A673 (cell line): ENCODE data around the gene CIT. TPM values are rescaled to one million over a fixed set of nuclear protein-coding genes. Genes with fewer than 3 reads are reported as not detected.

Experiments used
- BruUV-seq: library from RNA; stranded (reverse); fragments of 400-500 nt; replicated peaks from 2 replicates; lab custom pipeline; 2021; lab: Mats Ljungman, UMichigan
- CTCF ChIA-PET: fragments of 300-600 bp; sonication (Branson Sonifier 250); formaldehyde crosslinking; loops from one replicate; lab custom pipeline; 2022; ENCODE audit warnings: antibody characterized with exemption; lab: Charles Lee
- POLR2A ChIA-PET: fragments of 300-600 bp; sonication (Branson Sonifier 250); formaldehyde crosslinking; loops from one replicate; lab custom pipeline; 2022; ENCODE audit warnings: antibody characterized with exemption; ENCODE audit not compliant: low non-redundant PET; lab: Charles Lee
- DNase-seq: peaks from one replicate; pipeline ENCODE4 v3.0.0-alpha.2; 2015; ENCODE audit warnings: low spot score
- H3K27ac ChIP-seq: fragments of 200-600 bp; sonication (generic); 2 replicates; pipeline ENCODE4 v1.5.1; 2016; ENCODE audit warnings: mixed run types, low read depth, mild to moderate bottlenecking, mixed read lengths, antibody characterized with exemption, low read length; ENCODE audit not compliant: poor library complexity, severe bottlenecking
- H3K27me3 ChIP-seq: fragments of 200-600 bp; sonication (generic); replicated peaks from 2 replicates; pipeline ENCODE4 v1.6.1; 2017; ENCODE audit warnings: mixed run types, low read depth, mild to moderate bottlenecking, mixed read lengths, antibody characterized with exemption, low read length; ENCODE audit not compliant: insufficient read depth, poor library complexity
- H3K36me3 ChIP-seq: fragments of 200-600 bp; sonication (generic); 2 replicates; pipeline ENCODE4 v1.6.1; 2016; ENCODE audit warnings: mixed run types, mild to moderate bottlenecking, mixed read lengths, antibody characterized with exemption, low read length; ENCODE audit not compliant: insufficient read depth, poor library complexity, severe bottlenecking
- H3K4me1 ChIP-seq: fragments of 200-600 bp; sonication (generic); 2 replicates; pipeline ENCODE4 v1.6.1; 2017; ENCODE audit warnings: mixed run types, mild to moderate bottlenecking, mixed read lengths, antibody characterized with exemption, low read length; ENCODE audit not compliant: insufficient read depth, poor library complexity, severe bottlenecking
- H3K4me3 ChIP-seq: fragments of 200-600 bp; sonication (generic); 2 replicates; pipeline ENCODE4 v1.5.1; 2016; ENCODE audit warnings: low read depth, mixed run types, mild to moderate bottlenecking, mixed read lengths, low read length; ENCODE audit not compliant: poor library complexity, severe bottlenecking
- H3K9me3 ChIP-seq: fragments of 200-600 bp; sonication (generic); 2 replicates; pipeline ENCODE4 v1.6.1; 2016; ENCODE audit warnings: mixed run types, low read depth, mild to moderate bottlenecking, mixed read lengths, antibody characterized with exemption, low read length; ENCODE audit not compliant: poor library complexity, severe bottlenecking
- CTCF ChIP-seq: fragments of 300-800, 200-600 bp; sonication (generic); conservative IDR thresholded peaks from 2 replicates; pipeline ENCODE4 v1.5.1; 2017; ENCODE audit warnings: low read depth, mild to moderate bottlenecking, antibody characterized with exemption, low read length, moderate library complexity, mixed read lengths
- EZH2 ChIP-seq: fragments of 200-600 bp; sonication (generic); IDR thresholded peaks from 2 replicates; pipeline ENCODE4 v1.6.1; 2017; ENCODE audit warnings: borderline replicate concordance, low read depth, mild to moderate bottlenecking, mixed read lengths, antibody characterized with exemption, low read length; ENCODE audit not compliant: poor library complexity, severe bottlenecking
- intact Hi-C: fragments of 100-400 bp; cut with micrococcal nuclease; formaldehyde crosslinking; loops from one replicate; pipeline ENCODE4 v1.10.0; 2022; ENCODE audit not compliant: unreplicated experiment
- microRNA-seq: library from miRNA; unstranded; fragments of <30 nt; microRNA quantifications from one replicate; pipeline ENCODE4 v1.2.0, GENCODE V29; 2021
- total RNA-seq: library from RNA; stranded (reverse); gene quantifications from 2 replicates; pipeline ENCODE4 v1.2.3, GENCODE V29; 2021

CIT gene
- total RNA-seq, 1 experiment from 2014 or later: 62.4 TPM

- Histone ChIP-seq H3K27ac (no peak overlapping the region), H3K36me3 (no peaks in the 10 kb centered on the region), H3K27me3 (no peaks in the 10 kb centered on the region), H3K4me1 (no peaks in the 10 kb centered on the region), H3K4me3 (no peak overlapping the region), H3K9me3 (no peaks in the 10 kb centered on the region)
- CTCF ChIA-PET: no interaction called here
- BruUV-seq: no TSS peak
- TF ChIP-seq CTCF: no peak
- TF ChIP-seq EZH2: no peak
- POLR2A ChIA-PET: no interaction called here
- DNase-seq: no peak
- intact Hi-C loops: no loop called here
Measured at GRCh38 chr12:119644930-119645329, 232.2 kb downstream of the CIT start.

GRCh38 chr12:119642986-119643385 is 234.1 kb downstream of the CIT start:
- ChIA-PET POLR2A (no interaction called here), CTCF (interaction anchor here (0.7 kb wide), 1 partner anchor 621 kb away, joined by 3 read pairs; no protein-coding TSS in a partner anchor)
- Histone ChIP-seq H3K4me1 (no peaks in the 10 kb centered on the region), H3K9me3 (no peaks in the 10 kb centered on the region), H3K27me3 (no peaks in the 10 kb centered on the region), H3K36me3 (no peaks in the 10 kb centered on the region), H3K27ac (no peak overlapping the region), H3K4me3 (no peak overlapping the region)
- BruUV-seq: no TSS peak
- no peak for DNase-seq
- TF ChIP-seq CTCF: peak; percentile 59
- no peak for TF ChIP-seq EZH2
- intact Hi-C loops: no loop called here

Small RNA genes within 50 kb of the gene (microRNA-seq; reads per million reads assigned to microRNA genes)
- gene MIR1178: not detected

Other genes starting within 250 kb of the CIT start
- 33.7 and 34.1 TPM in 2 replicates for gene PRKAB1, start 209.2 kb downstream of the CIT start, total RNA-seq
- gene BICDL1, start 111.9 kb upstream of the CIT start, total RNA-seq: 1.0 and 2.4 TPM in 2 replicates
- gene RAB35, start 239.4 kb upstream of the CIT start, total RNA-seq: 57.9 and 63.0 TPM in 2 replicates